HTR-8/SVneo (cell line): Measurements from ENCODE around the gene TUBA1B.

ENCODE experiments used
- DNase-seq: peaks from one replicate; pipeline ENCODE4 v3.0.0; 2011; ENCODE audit warnings: low spot score, mixed read lengths; ENCODE audit not compliant: insufficient read length
- FAIRE-seq: peaks from 2 replicates; lab custom pipeline; 2011; peaks lifted over from hg19 to GRCh38; lab: Jason Lieb, UNC

The TUBA1B gene

DNA sequence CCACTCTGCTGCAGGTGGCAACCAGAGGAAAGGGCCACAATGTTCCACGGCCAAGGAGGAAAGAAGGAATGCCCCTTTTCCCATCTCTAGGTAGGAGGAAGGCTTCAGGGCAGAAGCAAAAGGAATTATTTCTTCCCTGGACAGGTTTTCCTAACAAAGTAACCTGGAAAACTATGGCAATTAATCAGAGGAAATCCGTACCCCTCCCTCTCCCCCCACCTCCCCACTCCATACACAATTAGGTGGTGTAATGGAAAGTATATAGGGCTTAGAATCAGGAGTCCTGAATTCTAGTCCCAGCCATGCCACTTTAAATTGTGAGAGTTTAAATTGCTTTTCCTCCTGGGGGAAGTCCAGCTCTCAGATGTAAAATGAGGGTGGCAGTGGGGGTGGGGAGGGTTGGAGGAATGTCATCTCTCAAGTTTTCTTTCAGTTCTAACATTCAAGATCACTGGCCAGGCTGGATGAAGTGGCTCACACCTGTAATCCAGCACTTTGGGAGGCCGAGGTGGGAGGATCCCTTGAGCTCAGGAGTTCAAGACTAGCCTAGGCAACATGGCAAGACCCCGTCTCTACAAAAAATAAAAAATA lies 38.3 kb downstream of the TUBA1B start:
- FAIRE-seq = no peak
- DNase-seq = no peak

DNA sequence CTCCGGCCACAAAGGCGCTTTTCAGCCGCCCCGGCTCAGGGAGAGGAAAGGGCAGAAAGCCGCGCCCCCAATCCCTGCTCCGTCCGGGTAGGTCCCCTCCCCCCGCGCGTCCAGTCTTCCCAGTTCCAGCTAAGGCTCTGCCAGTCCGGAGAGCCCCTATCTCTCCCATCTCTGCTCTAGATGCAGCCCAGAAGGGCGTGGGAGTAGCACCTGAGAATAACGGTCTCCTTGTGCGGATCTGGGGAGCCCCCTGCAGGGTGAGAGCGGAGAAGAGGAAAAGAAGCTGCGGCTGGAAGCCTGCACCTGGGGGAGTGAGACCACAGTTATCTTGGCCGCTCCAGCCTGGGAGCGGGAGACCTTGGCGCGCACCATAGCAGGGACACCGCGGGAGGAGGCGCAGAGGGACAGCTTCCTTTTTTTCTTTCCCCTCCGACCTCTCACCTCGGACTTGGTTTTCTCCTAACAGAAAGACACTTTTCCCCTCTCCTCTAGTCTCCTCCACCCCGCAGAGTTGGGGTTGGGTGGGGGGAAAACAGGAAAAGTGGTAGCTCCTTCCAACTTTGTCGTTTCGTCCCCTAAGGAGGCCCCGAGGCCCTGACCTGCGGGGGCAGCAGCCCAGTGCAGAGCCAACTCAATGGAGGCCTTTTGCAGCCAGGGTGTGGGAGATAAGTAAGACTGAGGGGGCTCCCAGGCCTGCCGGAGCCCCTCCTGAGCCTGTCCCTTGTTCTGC lies 38.9 kb downstream of the TUBA1B start:
- DNase-seq (peak; percentile 69), FAIRE-seq (no peak)

DNA sequence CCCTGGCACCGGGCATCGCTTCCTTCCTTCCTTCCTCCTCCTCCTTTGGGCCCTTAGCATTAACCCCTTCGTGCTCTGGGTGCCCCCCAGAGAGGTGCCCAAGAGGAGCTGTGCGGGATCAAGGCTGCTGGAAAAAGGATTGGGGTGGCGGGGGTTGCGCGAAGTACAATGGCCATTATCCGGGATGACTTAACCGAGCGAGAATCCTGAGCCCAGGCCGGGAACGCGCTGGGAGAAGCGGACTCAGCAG lies 39.4 kb downstream of the TUBA1B start:
- FAIRE-seq (no peak), DNase-seq (no peak)

DNA sequence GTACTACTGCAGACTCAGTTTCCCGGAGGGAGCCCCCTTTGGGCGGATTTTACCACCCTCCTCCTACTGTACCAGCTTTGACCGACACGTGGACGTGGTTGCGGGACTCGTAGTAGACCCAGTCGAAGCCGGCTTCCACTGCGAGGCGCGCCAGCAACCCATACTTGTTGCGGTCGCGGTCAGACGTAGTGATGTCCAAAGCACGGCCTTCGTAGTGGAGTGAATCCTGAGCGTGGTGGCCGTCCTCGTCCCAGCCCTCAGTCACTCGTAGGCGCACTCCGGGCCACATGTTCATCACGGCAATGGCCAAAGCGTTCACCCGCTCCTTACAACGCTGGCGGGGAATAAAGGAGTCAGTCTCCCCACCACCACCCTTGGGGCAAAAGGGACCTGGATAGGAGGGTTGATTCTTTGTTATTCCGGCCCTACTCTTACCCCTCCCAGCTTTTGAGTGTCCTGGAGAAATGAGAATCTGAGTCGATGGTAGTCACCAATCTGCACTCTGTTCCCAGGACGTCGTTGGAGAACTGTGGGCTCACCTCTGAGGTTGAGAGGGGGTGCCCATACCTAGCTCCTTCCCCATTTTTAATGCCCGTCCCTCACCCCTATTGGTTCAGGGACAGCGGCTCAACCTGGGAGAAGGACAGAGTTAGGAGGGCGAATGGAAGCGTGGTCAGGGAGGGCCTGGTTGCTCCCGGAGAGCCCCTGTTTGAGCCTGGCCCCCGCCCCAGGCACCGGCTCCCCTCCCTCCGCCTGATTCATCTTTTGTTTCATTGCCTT lies 39.9 kb downstream of the TUBA1B start:
- DNase-seq (no peak), FAIRE-seq (no peak)

DNA sequence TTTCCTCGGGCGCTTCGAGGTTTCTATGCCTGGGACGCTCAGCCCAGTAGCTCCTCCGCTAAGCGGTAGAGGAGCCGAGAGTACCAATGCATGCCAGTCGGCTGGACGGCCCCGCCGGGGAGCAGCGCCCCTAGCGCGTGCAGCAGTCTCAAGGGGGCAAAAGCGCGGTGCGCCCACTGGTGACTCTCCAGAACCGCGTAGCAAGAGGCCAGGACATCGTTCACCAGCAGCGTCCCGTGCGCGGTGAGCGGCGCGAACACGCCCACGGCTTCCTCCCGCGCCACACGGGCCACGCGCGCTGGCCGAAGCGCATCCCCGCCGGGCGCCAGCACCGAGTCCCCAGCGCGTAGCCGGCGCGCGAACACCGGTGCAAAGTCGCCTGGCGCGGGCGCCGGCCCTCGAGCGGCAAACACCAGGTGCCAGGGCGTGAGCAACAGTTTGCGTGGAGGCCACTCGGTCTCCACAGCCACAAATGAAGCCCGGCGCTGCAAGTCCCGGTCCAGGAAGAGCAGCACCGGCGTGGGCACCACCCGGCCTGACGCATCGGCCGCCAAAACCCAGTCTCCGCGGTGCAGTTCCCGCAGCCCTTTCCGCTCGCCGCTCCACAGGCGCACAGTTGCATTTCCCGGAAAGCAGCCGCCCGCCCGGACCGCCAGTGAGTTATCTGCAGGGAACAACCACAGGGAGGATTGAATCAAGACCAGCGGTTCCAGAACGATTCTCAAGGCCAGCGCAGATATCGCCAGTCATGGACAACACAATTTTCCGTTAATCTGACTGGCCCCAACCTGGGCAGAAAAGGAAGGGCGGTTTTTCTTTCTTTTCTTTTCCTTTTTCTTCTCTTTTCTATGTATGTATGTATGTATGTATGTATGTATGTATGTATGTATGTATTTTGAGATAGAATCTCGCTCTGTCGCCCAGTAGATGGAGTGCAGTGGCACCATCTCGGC lies 41.1 kb downstream of the TUBA1B start:
- DNase-seq = no peak
- FAIRE-seq = no peak

DNA sequence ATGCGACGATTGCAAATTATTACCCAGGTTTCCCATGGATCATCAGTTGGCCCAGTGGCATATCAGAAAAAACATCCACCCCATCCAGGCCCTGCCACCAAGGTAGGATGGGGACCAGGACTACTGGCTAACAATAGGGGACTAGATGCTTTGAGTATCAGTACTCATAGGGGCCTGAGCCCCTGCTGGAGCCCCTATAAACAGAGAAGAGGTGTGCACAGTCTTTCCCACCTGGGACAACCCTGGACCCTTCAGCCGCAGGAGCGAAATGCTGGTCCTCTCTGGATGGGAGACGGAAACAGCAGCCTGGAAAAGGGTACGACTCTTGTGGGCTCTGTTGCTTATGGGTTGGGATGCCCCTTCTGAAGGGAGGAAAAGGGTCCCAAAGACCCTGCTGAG lies 42.3 kb downstream of the TUBA1B start:
- FAIRE-seq = no peak

DNA sequence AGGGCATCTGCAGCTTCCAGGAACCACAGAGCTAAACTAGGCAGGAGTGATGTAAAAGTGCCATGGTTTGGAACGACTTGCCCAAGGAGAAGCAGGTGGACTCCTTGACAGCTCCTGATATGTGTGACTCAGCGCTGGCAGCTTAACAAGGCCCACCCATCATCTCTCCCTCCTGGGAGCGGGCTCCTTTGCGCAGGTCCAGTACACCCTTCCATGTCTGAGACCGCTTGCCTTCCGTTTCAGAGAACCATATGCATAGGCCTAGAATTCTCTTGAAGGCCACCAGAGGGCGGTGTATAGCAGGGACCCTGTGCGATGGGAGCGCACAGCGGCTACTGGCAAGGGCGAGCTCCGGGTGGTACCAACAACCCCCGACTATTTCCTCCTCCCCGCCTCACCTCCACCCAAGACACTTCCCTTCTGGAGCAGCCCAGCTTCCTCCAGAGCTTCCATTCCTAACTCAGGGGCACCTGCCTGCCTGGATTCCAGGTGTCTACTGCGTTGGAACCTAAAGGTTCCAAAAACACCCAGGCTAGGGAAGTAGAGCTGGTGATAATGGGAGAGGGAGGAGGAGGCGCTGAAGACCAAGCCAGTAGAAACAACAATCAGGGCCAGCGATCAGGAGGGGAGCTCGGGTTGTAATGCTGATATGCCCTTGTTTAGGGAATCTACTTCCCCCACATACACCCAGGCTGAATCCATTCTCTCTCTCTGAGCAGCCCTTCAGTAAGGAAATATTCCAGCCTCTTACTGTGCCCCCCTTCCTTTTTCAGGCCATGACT lies 42.9 kb downstream of the TUBA1B start:
- peak; percentile 64 for FAIRE-seq
- DNase-seq = peak; percentile 96

More for the DNA sequence above, 42.3 kb downstream of the TUBA1B start:
- DNase-seq = no peak

DNA sequence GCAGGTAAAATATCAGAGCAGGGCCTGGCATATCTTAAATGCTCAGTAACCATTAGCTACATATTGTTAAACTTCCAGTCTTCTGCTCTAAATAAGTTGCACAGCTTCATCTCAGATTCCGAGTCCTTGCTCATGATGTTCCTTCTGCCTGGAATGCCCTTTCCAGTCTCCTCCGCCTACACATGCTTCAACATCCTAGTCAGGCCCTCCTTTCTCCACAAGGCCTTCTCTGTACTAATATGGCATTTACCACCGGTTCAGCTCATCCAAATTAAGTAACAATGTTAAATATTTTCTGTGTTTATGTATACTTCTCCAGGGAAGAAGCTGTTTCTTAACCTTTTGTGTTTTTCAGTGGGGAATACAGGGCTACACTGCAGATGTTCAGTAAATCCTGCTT lies 45.1 kb downstream of the TUBA1B start:
- no peak for DNase-seq
- no peak for FAIRE-seq

DNA sequence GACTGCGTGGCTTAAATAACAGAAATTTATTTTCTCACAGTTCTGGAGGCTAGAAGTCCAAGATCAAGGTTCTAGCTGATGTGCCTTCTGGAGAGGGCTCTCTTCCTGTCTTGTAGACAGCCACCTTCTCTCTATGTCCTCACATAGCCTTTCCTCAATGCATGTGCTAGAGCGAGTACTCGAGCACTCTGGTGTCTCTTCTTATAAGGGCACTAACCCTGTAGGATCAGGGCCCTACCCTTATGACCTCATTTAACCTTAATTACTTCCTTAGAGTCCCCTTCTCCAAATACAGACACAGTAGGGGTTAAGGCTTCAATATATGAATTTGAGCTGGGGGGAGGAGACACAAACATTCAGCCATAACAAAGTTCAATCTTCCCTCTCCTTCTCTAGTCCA lies 46.8 kb downstream of the TUBA1B start:
- FAIRE-seq (no peak), DNase-seq (no peak)

DNA sequence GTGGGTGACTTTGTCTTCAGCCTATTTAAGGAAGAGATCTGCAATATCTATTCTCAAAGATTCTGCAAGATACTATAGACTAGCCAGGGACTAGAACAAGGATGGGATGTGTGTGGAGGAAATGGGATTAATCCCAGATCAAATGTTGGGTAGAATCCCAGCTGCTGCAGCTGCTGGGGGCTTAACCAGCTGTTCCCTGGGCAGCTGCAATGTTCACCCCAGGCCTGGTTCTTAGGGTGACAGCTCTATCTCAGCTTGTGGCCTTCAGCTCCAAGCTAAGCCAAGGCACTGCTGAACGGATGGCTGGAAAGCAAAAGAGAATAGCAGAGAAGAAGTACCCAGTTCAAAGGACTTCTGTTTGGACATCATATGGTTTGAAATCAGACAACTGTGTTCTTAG lies 51.4 kb downstream of the TUBA1B start:
- DNase-seq (no peak), FAIRE-seq (no peak)
